ENCODE data around the gene INF2.
A peak's percentile ranks its signal among the peaks of the same experiment; 100 is the strongest.
"Not testable (repeated sequence)": the region's sequence is repeated elsewhere in the genome, so short reads cannot be mapped to it uniquely, and the experiment has no call there.

INF2 gene

DNA sequence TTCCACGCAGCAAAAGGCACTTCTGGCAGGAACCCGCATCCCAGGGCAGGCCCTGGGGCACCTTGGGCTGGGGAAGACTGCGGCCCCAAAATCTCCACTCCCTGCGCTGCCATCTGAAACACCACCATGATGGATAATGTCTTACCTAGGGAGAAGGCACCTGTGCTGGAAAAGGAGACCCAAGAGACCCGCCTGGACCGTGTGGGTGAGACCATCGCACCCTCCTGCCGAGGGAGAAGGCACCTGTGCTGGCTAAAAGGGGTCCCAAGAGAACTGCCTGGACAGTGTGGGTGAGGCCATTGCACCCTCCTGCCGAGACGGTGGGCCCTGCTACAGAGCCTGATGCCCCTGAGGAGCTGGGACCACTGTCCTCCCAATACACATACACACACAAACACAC lies 24.8 kb upstream of the INF2 start:
- H4K20me1 ChIP-seq (ENCODE audit: insufficient read depth, low read length), result no peaks in the 10 kb centered on the region
- no peaks in the 10 kb centered on the region for H3K4me1 ChIP-seq (ENCODE audit: low read length)

DNA sequence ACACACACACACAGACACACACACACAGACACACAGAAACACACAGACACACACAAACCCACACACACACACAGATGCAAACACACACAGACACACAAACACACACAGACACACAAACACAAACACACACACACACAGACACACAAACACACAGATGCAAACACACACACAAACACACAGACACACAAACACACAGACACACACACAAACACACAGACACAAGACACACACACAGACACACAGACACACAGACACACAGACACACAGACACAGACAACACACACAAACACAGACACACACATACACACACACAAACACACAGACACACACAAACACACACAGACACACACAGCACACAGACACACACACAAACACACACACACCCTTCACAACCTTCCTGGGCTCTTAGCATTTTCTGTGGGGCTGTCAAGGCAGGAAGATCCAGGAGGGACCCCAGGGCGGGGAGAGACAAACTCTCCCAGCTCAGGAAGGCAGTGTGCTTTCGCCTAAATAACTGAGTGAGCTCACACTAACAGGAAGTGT lies 24.2 kb upstream of the INF2 start:
- Histone ChIP-seq H3K4me2 (ENCODE audit: low read depth, low read length) (no peak overlapping the region), H4K20me1 (ENCODE audit: insufficient read depth, low read length) (no peaks in the 10 kb centered on the region), H3F3A (ENCODE audit: insufficient read depth, low read length) (no peaks in the 10 kb centered on the region), H3K36me3 (replicated peaks; ENCODE audit: insufficient read depth, low read length) (no peaks in the 10 kb centered on the region), H3K9me3 (replicated peaks; ENCODE audit: insufficient read depth, low read length) (no peaks in the 10 kb centered on the region), H3K9ac (ENCODE audit: low read length) (no peak overlapping the region), H3K27me3 (replicated peaks; ENCODE audit: insufficient read depth, low read length) (peaks cover 36% of the 10 kb centered on the region), H3K4me3 (ENCODE audit: low read length) (no peak overlapping the region), H2AFZ (ENCODE audit: low read length) (no peak overlapping the region), H3K9me2 (replicated peaks; ENCODE audit: insufficient read depth, low read length) (no peaks in the 10 kb centered on the region), H3K27ac (ENCODE audit: low read length) (no peak overlapping the region), H3K79me2 (ENCODE audit: low read length) (no peaks in the 10 kb centered on the region), H3K4me1 (ENCODE audit: low read length) (no peaks in the 10 kb centered on the region)
- DNase-seq, result no peak
- TF ChIP-seq, protein P1, sequence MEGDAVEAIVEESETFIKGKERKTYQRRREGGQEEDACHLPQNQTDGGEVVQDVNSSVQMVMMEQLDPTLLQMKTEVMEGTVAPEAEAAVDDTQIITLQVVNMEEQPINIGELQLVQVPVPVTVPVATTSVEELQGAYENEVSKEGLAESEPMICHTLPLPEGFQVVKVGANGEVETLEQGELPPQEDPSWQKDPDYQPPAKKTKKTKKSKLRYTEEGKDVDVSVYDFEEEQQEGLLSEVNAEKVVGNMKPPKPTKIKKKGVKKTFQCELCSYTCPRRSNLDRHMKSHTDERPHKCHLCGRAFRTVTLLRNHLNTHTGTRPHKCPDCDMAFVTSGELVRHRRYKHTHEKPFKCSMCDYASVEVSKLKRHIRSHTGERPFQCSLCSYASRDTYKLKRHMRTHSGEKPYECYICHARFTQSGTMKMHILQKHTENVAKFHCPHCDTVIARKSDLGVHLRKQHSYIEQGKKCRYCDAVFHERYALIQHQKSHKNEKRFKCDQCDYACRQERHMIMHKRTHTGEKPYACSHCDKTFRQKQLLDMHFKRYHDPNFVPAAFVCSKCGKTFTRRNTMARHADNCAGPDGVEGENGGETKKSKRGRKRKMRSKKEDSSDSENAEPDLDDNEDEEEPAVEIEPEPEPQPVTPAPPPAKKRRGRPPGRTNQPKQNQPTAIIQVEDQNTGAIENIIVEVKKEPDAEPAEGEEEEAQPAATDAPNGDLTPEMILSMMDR (IDR thresholded peaks at IDR 0.05; ENCODE audit: low read length), result no peak
- no peak for TF ChIP-seq EZH2phosphoT487 (IDR thresholded peaks at IDR 0.05; ENCODE audit: low read length)
- no peak for TF ChIP-seq EZH2 (optimal IDR thresholded peaks at IDR 0.05; ENCODE audit: low read depth, low read length)

More for the DNA sequence above, 24.8 kb upstream of the INF2 start:
- Histone ChIP-seq H3K27me3 (replicated peaks; ENCODE audit: insufficient read depth, low read length) (peaks cover 37% of the 10 kb centered on the region), H3K4me3 (ENCODE audit: low read length) (no peak overlapping the region), H3K9me2 (replicated peaks; ENCODE audit: insufficient read depth, low read length) (no peaks in the 10 kb centered on the region), H3K27ac (ENCODE audit: low read length) (no peak overlapping the region), H3K9ac (ENCODE audit: low read length) (no peak overlapping the region), H2AFZ (ENCODE audit: low read length) (no peak overlapping the region), H3K4me2 (ENCODE audit: low read depth, low read length) (no peak overlapping the region), H3K9me3 (replicated peaks; ENCODE audit: insufficient read depth, low read length) (no peaks in the 10 kb centered on the region), H3F3A (ENCODE audit: insufficient read depth, low read length) (no peaks in the 10 kb centered on the region), H3K36me3 (replicated peaks; ENCODE audit: insufficient read depth, low read length) (no peaks in the 10 kb centered on the region), H3K79me2 (ENCODE audit: low read length) (no peaks in the 10 kb centered on the region)
- no peak for DNase-seq
- TF ChIP-seq EZH2phosphoT487 (IDR thresholded peaks at IDR 0.05; ENCODE audit: low read length) (no peak), EZH2 (optimal IDR thresholded peaks at IDR 0.05; ENCODE audit: low read depth, low read length) (no peak)
- TF ChIP-seq, protein P1 (IDR thresholded peaks at IDR 0.05; ENCODE audit: low read length), result no peak

DNA sequence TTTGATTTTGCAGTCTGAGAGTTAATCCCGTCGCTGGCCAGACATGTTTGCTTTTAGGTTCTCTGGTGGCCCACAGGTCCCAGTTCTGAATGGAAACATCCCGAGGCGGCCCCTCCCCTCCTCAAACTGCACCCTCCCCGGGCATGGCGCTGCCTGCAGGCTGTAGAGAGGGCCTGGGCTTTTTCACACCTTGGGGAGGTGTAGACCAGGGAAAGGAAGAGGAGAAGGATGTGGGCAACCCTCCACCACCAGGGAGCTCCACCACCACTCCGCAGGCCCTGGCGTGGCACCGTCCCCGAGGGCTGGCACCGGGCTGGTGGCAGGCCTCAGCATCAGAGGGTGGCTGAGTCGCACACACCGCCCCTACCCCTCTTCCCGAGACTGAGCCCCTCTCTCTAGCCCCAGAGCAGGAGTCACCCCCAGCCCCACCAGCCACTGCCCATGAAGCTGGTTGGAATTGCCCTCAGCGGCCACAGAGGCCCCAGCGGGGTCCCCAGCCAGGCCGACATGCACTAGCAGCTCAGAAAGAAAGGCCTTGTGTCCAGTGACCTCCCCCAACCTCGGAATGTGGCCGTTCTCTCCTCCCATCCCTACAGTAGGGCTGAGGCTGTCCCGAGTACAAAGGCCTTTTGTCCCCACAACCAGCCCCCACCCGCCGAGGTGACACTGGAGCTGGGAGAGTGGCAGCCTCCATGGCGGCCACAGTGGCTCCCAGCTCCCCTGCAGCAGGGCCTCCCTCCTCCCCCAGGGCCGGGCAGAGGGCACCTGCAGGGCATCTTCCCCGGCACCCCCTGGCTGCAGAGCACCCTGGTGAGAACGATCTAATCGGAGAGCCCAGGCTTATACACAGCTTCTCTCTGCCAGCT lies 23.5 kb upstream of the INF2 start:
- Histone ChIP-seq H4K20me1 (ENCODE audit: insufficient read depth, low read length) (no peaks in the 10 kb centered on the region), H3K9ac (ENCODE audit: low read length) (no peak overlapping the region), H3K4me2 (ENCODE audit: low read depth, low read length) (no peak overlapping the region), H3K36me3 (replicated peaks; ENCODE audit: insufficient read depth, low read length) (no peaks in the 10 kb centered on the region), H3K27me3 (replicated peaks; ENCODE audit: insufficient read depth, low read length) (peaks cover 40% of the 10 kb centered on the region), H3K27ac (ENCODE audit: low read length) (no peak overlapping the region), H3K9me2 (replicated peaks; ENCODE audit: insufficient read depth, low read length) (no peaks in the 10 kb centered on the region), H2AFZ (ENCODE audit: low read length) (no peak overlapping the region), H3K79me2 (ENCODE audit: low read length) (no peaks in the 10 kb centered on the region), H3K4me3 (ENCODE audit: low read length) (no peak overlapping the region), H3F3A (ENCODE audit: insufficient read depth, low read length) (no peaks in the 10 kb centered on the region), H3K4me1 (ENCODE audit: low read length) (no peaks in the 10 kb centered on the region), H3K9me3 (replicated peaks; ENCODE audit: insufficient read depth, low read length) (no peaks in the 10 kb centered on the region)
- DNase-seq, result no peak
- TF ChIP-seq EZH2 (optimal IDR thresholded peaks at IDR 0.05; ENCODE audit: low read depth, low read length), result no peak
- TF ChIP-seq, protein P1 (IDR thresholded peaks at IDR 0.05; ENCODE audit: low read length), result peak; percentile 13; the same call in 1 of the 2 replicates
- no peak for TF ChIP-seq EZH2phosphoT487 (IDR thresholded peaks at IDR 0.05; ENCODE audit: low read length)

DNA sequence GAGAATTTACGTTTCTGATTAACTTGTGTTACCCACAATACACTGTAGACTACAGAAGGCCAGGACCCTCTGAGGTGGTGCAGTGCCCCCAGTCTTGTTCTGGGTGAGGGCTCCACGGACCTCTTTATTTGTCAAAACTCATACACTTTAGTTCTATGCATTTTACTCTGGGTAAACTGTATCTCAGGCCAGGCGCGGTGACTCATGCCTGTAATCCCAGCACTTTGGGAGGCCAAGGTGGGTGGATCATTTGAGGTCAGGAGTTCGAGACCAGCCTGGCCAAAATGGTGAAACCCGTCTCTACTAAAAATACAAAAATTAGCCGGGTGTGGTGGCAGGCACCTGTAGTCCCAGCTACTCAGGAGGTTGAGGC lies 22.9 kb upstream of the INF2 start:
- H3K36me3 ChIP-seq (replicated peaks; ENCODE audit: insufficient read depth, low read length); H4K20me1 ChIP-seq (ENCODE audit: insufficient read depth, low read length); H3K27ac ChIP-seq (ENCODE audit: low read length); H3K9ac ChIP-seq (ENCODE audit: low read length); H3K4me2 ChIP-seq (ENCODE audit: low read depth, low read length); H3F3A ChIP-seq (ENCODE audit: insufficient read depth, low read length); DNase-seq; H3K79me2 ChIP-seq (ENCODE audit: low read length); H3K9me2 ChIP-seq (replicated peaks; ENCODE audit: insufficient read depth, low read length); H3K9me3 ChIP-seq (replicated peaks; ENCODE audit: insufficient read depth, low read length); H2AFZ ChIP-seq (ENCODE audit: low read length); H3K4me1 ChIP-seq (ENCODE audit: low read length); H3K4me3 ChIP-seq (ENCODE audit: low read length): not testable (repeated sequence)
- H3K27me3 ChIP-seq (replicated peaks; ENCODE audit: insufficient read depth, low read length), result peaks cover 39% of the 10 kb centered on the region

All from MM.1S (cell line).